Stimulated activated CD4-positive, alpha-beta T cell treated with anti-CD3 and anti-CD28 coated beads, Interleukin-1b, Interleukin-23, amount 100 ng/mL, for 1 hour (primary cell): ENCODE data around the gene PPP1R14C.

Experiments
- DNase-seq, 2 donors: peaks; one replicate each; pipeline ENCODE4 v3.0.0-alpha.2; 2020; ENCODE audit warnings: low read depth in 2 of 2

The PPP1R14C gene

DNA sequence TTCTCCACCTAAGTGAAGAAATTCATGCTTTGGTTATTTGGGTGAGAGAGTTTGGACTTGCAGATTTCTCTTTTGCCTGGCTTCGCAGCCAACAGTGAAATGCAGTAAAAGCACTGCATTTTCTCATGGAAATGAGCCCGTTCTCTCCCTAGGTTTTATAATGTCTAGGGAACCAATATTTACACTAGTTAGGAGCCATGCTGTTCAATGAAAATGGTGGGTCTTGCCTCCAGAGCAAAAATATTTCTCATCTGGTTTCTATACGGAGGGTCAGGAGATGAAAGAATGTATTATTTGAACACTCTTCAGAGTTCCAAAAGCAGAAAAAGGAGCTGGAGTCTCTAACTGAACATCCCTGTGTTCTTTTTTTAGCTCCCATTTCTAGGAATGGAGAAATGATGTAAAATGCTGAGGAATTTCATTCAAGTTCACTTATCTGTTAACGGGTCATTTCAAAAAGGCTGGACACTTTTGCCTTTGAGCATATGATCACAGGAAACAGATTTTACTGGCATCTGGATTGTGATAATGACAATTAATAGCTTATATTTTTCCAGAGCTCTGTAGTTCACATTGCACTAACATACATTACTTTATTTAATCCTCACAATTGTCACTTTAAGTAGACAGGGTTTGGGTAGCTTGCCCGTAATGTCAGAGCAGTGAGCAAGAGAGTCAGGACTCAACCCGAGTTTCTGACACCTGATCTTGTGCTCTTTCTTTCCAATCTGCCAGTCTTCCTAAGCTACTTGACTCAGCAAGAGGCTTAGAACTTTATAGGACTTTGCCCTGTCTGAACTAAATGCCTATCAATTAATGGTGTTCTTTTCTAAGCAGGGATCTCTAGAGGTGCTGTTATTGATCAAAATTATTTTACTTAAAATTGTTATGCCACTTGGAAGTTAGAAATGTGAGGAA lies 78.0 kb downstream of the PPP1R14C start:
- DNase-seq = no peak

DNA sequence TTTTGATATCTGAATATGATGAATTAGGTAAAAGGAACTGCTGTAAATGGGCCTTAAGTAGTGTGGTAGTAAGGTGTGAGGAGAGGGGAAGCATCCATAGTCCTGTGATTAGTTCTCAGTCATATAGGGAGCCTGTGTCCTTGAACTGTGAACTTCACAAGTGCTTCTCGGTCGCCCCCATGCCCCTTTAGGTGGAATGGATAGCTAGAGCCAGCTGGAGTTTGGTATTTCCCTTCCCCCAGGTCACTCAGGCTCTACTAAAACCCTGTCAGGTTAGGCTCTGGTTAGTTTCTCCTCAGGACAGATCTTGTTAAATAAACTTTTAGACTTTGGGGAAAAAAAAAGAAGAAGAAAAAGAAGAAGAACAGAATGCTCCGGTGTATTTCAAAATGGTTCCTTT lies 82.0 kb downstream of the PPP1R14C start:
- DNase-seq = no peak

DNA sequence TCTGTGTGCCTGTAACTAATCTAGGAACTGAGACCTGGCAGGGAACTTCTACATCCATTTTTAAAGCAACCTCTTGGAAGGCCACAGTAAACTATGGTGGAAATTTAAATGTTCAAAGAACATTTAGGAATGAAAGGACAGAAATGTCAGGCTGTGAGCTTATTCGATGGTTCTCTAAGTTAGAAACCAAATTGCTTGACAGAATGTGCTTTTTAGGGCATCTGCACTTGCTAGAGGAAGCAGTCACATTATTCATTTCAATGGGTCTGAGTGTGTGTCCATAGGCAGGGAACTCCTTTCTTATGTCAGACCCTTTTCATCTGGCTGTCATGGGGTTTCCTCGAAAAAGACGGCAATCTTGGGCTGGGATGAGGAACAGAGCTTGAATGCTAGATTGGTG lies 84.4 kb downstream of the PPP1R14C start:
- no peak for DNase-seq

DNA sequence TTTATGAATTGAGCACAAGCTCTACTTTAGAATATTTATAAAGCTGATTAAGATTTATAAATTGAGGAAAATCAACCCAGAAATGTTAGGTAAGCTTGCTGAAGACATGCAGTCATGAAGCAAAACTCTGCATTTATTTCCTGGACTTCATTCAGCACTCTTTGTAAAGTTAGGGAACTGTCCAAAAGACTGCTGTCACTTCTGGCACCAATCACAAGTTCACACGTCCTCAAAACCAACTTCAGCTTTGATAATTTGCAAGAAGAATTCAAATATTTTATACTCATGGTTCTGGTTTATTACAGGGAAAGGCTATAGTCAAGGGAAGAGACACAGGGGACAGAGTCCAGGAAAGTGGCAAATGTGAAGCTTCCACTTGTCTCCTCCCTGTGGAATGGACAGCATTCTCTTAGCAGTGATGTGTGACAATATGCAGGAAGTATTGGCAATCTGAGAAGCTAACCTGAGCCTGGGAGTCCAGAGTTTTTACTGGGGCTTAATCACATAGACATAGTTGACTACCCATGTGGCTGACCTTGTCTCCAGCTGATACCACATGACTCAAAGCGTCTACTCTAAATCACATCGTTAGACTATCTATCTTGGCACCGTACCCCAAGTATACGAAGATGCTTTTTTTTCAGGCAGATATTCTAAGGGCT lies 85.4 kb downstream of the PPP1R14C start:
- no peak for DNase-seq

DNA sequence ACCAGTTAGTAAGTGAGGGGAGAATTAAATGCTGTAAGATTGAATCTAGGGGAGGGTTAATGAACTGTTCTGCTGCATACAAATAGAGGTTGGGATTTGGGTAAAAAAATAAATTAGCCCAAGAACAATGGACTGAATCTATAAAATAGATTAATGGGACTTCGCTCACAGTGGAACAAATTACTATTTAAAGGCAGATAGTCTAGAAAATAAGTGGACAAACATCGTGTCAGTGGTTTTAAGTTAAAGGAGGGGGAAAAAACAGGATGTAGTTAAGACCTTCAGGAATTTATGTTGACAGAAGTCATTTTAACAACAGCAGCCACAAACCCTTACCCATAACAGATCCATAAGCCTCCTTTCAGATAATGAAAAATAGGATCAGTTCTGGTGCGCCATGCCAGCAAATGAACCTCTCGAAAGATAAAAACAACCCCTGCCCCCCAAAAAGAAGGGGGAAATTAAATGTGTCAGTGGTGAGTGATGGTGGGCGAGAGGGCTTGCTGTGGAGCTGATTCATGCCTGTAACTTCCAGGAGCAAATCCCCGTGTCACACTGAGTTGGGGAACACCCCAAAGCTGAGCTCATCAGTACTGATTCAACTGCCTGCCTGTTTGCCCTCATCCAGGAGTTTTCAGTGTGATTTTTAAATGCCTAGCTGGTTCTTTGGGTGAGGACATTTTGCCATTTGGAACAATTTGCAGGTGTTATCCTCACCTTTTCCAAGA lies 86.8 kb downstream of the PPP1R14C start:
- no peak for DNase-seq

DNA sequence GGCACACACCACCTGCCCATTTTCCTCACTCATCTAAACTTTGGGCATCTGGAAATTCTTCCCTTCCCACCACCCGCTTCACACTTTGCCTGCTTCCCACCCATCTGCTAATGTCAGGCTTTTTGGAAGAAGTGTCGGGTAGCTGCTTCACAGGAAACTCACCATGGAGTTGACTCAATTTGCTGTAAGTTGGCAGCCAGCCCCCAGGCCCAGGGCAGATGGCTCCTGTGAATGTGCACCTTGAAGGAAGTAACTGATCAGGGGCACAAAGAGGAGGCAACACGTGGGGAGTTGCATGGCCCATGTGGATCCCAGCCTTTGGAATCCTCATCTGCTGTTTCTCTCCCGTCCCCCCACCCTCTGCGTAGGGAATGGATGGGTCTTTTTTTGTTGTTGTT lies 87.3 kb downstream of the PPP1R14C start:
- DNase-seq = no peak

DNA sequence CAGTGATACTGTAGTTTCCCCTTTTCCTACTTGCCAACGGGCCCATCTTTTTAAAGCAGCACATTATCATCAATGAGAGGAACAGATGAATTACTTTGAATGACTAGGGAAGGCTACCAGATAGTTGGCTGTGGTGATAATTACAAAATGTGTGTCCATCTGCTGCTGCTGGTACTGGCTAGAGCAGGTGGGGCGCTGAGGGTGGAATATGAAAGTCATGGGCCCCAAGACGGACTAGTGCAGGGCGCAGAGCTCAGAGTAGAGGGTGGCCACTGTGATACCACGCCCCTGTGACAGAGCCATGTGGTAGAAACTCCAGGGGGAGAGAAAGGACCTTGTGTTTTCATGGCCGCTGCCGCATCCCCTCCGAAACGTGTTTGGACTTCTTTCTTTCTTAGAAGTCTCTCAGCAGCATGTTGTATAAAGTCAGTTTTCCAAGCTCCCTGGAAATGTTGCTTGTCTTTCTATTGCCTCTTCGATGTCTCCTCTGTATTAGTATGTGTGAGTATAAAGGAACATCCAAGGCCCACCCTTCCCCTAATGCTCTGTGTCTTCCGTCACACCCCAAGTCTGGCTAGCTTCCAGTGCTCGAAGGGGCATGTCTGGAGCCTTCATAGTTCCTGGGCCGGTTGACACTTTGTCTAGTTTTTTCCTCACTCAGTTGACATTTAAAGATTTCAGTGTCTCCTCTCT lies 88.1 kb downstream of the PPP1R14C start:
- no peak for DNase-seq

DNA sequence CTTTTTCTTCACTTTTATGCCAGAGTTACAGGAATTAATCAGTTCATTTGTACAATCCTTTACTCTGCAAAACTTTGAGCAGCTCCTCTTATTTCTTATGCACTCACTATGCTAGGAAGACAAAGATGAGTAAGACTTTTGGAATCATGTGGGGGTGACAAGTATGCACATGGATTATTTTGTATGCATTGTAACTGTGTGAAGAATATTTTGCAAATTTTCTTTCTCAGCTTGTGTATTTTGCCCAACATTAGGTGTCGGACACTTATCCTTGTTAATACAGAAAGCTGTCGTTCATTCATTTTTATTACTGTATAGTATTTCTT lies 88.6 kb downstream of the PPP1R14C start:
- DNase-seq = no peak

DNA sequence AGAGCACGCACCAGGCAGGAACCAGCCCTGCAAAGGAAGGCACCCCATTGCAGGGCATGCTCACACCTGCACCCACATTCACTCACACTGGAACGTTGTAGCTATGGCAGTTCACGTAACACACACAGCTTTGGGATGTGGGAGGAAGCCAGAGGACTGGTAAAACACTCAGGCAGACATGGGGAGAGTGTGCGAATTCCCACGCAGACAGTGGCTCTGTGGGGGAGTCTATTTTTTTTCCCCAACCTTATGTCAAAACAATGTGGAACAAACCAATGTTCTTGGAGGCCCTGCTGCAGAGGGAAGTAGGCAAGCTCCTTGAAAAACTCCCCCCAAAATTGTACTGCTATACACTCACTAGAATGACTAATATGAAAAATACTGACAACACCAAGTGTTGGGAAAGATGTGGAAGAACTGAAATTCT lies 91.0 kb downstream of the PPP1R14C start:
- no peak for DNase-seq

DNA sequence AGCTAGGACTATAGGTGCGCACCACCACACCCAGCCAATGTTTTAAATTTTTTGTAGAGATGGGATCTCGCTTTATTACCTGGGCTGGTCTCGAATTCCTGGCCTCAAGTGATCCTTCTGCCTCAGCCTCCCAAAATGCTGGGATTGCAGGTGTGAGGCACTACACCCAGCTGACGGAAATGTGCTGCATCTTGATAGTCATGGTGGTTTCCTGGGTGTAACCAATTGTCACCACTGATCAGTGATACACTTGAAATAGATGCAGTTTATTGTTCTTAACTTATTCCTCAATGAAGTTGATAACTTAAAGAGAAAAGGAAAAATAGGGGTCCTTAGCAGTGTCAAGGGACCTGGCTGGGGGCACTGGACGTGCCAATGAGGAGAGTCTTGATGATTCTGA lies 92.4 kb downstream of the PPP1R14C start:
- DNase-seq = no peak

DNA sequence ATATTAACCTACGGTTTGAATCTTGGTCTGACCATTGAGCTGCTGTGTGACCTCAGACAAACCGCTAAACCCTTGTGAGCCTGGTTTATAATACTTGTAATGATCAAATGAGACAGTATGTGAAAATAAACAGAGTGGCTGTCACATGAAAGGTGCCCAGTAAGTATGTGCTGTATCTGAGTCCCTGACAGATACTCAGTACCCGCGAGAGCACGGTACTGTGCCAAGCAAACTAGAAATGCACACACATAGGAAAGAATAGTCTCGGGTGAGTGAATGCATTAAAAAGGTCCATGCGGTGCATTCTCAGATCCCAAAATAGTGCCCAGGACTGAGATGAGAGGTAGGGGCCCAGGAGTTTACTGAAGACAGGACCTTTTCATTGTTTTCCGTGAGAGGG lies 93.3 kb downstream of the PPP1R14C start:
- DNase-seq = no peak

DNA sequence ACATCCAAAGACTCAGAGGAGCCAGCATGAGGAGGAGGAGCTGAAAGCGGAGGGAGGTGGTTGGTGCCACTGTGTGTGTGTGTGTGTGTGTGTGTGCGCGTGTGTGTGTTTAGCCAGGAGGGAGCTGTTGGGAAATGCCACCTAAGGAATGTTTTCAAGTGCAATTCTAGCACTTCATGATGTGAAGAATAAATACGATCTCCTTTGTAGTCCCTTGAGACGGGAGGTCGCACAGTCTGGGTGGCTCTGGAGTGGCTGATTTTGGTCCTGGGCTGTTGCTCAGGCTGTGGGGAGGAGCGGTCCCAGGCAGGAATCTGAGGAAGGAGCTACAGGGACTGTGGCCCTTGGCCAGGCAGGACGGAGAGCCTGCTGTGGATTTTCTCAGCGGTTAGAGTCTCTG lies 93.7 kb downstream of the PPP1R14C start:
- DNase-seq = no peak

DNA sequence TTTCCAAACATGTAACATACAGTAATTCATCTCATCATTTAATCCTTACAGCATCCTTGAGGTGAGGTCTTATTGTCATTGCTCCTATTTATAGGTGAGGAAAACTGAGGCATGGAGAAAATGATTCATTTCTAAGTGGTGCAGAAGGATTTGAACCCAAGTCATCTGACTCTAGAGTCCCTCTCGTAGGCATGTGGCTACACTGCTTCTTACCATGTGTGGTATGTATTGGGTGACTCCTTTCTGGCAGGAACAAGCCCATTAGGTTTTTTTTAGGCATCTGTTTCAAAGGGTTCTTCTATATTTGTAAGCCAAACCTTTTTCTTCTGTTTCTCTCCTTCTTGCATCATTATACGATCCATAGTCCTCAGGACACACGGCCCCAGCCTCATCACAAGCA lies 94.8 kb downstream of the PPP1R14C start:
- DNase-seq = no peak

DNA sequence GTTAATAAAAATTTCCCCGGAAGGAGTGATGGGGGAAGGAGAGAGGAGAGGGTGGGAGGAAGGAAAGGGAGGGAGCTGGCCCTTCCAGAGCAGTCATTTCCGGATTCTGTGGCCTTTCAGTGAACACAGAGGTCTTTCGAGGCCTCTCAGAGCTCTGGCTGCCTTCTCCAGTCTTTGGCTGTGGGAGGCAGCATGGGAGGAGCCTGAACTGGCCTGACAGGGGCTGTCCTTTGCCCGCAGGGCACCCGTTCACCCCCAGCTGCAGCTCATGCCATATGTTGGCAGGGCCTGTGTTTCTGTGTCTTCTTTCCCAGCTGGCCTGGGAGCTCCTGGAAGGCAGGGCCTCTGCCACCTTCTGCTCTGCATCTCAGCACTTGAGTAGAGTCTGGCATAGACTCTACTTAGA lies 95.5 kb downstream of the PPP1R14C start:
- DNase-seq = no peak

DNA sequence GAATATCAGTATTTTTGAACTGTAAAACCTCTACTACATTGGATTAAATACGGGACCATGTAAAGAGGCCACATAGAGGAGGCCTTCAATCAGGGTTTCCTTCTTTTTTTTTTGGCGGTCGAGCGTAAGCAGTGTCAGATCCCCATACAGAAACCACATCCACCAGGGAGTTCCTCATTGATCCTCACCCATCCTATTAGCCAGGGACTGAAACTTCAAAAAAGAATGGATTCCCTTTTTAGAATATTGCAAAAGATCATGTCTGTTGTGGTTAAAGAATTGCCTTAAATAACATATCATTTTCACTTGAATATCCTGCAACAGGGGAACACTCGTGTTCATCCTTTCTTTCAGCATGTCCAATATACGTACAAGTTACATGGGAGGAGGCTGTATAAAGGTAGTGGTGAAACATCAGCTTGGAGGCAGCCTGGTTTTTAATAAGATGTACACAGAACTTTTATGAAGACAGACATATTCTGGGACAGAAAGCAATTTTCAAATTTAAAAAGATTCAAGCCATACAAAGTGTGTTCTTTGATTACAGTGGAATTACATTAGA lies 96.1 kb downstream of the PPP1R14C start:
- no peak for DNase-seq

DNA sequence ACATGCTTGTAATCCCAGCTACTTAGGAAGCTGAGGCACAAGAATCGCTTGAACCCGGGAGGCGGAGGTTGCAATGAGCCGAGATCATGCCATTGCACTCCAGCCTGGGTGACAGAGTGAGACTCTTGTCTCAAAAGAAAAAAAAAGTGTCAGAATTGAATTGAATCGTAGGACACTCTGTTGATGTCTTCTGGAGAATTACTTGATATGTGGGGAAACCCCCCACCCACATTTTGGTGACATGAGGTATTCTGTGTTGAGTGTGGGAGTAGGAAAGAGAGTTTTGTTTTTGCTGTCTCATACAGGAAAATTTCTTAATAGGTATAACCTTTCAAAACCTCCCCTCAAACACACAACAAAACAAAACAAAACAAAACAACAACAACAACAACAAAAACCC lies 98.9 kb downstream of the PPP1R14C start:
- peak in 1 of 2 donors; percentile 12 for DNase-seq

DNA sequence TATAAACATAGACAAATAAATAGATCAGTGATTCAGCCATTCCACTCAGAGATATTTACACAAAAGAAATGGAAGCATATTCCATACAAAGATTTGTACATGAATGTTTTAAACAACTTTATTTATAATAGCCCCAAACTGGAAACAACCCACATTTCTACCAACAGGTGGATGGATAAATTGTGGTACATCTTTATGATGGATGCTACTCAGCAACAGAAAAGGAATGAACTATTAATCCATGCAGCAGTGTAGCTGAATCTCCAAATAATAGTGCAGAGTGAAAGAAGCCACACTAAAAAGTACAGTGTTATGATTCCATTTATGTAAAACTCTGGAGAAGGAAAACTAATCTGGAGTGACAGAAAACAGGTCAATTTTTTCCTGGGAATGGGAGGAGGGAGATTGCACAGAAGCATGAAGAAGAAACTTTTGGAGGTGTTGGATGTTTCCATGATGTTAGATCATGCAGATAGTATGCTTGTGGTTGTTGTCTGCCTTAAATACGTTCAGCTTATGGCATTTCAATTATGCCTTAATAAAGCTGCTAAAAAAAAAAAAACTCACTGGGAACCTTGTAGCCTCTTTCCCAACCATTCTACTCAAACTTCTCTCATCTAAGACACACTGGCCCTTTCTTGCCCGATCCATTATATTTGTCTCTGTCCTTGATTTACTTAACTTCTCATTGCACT lies 100.9 kb downstream of the PPP1R14C start:
- no peak for DNase-seq

DNA sequence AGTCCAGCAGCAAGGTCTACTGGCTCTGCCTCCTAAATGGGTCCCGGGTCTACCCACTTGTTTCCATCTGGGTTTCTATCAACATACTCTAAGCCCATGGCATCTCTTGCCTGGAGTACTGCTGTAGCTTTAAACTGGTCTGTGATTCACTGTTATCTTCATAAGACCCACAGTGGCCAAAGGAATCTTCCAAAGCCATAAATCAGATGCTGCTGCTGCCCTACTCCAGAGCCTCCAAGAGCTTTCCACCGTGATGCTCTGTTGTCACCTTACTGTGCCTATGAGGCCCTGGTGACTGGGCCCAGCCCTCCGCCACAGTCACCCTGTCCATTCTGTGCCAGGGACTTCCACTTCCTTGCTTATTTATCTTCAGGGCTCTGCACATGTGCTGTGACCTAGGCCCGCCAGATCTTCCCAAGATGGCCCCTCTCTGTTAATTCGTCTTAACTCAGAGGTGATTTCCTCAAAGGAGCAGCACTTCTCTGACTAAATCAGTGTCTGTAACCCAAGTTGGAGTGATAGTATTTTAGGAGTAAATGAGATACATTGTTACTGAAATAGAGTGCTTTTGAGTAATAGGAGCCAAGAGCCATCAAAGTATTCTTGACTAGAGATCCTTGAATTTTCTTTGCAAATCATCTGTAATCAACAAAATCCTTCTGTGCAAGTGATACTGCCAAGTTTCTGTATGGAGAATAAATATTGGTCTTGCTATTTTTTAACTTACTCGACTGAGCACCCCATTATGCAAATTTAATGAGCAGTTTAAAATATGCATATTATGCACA lies 102.5 kb downstream of the PPP1R14C start:
- no peak for DNase-seq

DNA sequence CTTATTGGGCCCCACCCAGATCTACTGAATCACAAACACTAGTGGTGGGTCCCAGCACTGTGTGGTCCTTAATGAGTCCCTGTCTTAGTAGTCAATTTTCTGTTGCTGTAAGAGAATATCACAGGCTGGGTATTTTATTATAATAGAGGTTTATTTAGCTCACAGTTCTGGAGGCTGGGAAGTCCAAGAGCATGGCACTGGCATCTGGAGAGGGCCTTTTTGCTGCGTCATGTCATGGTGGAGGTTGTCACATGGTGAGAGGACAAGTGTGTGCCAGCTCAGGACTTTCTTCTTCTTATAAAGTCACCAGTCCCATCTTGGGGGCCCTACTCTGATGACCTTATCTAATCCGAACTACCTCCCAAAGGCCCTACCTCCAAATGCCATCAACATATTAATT lies 105.0 kb downstream of the PPP1R14C start:
- DNase-seq = no peak

DNA sequence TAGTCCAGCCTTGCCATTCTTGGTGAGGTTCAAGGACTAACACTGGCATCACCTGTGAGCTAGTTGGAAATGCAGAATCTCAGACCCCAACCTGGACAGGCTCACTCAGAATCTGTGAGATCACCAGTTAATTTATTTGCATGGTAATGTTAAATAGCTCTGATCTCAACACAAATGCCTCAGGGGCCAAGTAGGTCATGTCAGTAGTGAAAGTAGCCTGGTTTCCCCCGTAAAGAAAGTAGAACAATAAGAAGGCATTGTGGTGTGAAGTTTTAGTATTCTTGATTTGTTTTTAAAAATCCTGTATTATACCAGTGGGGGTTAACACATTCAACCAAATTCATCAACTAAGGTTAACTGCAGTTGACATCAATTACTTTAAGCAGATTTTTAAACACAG lies 105.5 kb downstream of the PPP1R14C start:
- DNase-seq = no peak
